SU-DHL-6 (cell line): ENCODE data around the gene TRAF6.

ENCODE experiments used
- H2AFZ ChIP-seq: fragments of 200-600 bp; sonication (generic); 2 replicates; pipeline ENCODE4 v1.6.1; 2014; ENCODE audit warnings: low read depth, mild to moderate bottlenecking, moderate library complexity, mixed read lengths, antibody characterized with exemption, low read length; ENCODE audit not compliant: severe bottlenecking
- H3F3A ChIP-seq: fragments of 200-600 bp; shearing (Covaris generic); 2 replicates; pipeline ENCODE4 v1.6.0; 2016; ENCODE audit warnings: antibody characterized with exemption, mild to moderate bottlenecking; ENCODE audit not compliant: insufficient read depth
- H3K27ac ChIP-seq: fragments of 200-600 bp; sonication (generic); 2 replicates; pipeline ENCODE4 v1.5.1; 2016; ENCODE audit warnings: low read depth, mild to moderate bottlenecking, low read length, moderate library complexity, mixed read lengths
- H3K27me3 ChIP-seq: fragments of 200-600 bp; sonication (generic), shearing (Covaris generic); 2 replicates; pipeline ENCODE4 v1.6.0; 2014; ENCODE audit warnings: mild to moderate bottlenecking, low read length
- H3K36me3 ChIP-seq: fragments of 200-600 bp; sonication (generic); 2 replicates; pipeline ENCODE4 v1.6.1; 2014; ENCODE audit warnings: mild to moderate bottlenecking, low read length, mixed read lengths
- H3K4me2 ChIP-seq: fragments of 300-600, 200-600 bp; shearing (Covaris generic), sonication (generic); 2 replicates; pipeline ENCODE4 v1.6.0; 2014; ENCODE audit warnings: low read length, low read depth, mild to moderate bottlenecking; ENCODE audit not compliant: poor library complexity, severe bottlenecking
- H3K4me3 ChIP-seq: fragments of 200-600 bp; sonication (generic); 2 replicates; pipeline ENCODE4 v1.5.1; 2014; ENCODE audit warnings: antibody characterized with exemption, low read length, mild to moderate bottlenecking, mixed read lengths; ENCODE audit not compliant: insufficient read depth, poor library complexity, severe bottlenecking
- H3K79me2 ChIP-seq: fragments of 200-600 bp; sonication (generic); 2 replicates; pipeline ENCODE4 v1.6.1; 2014; ENCODE audit warnings: mild to moderate bottlenecking, low read length, moderate library complexity; ENCODE audit not compliant: insufficient read depth
- H3K9ac ChIP-seq: fragments of 200-600 bp; sonication (generic); 2 replicates; pipeline ENCODE4 v1.7.0; 2014; ENCODE audit warnings: mild to moderate bottlenecking, low read length
- H3K9me2 ChIP-seq: fragments of 200-600 bp; sonication (generic); replicated peaks from 2 replicates; pipeline ENCODE4 v1.6.1; 2014; ENCODE audit warnings: low read length; ENCODE audit not compliant: insufficient read depth
- H3K9me3 ChIP-seq: fragments of 200-600 bp; sonication (generic); 2 replicates; pipeline ENCODE4 v1.6.1; 2014; ENCODE audit warnings: low read length, mixed read lengths; ENCODE audit not compliant: insufficient read depth
- H4K20me1 ChIP-seq: fragments of 200-600 bp; sonication (generic); 2 replicates; pipeline ENCODE4 v1.6.1; 2014; ENCODE audit warnings: low read depth, mild to moderate bottlenecking, antibody characterized with exemption, low read length, moderate library complexity, mixed read lengths
- EZH2phosphoT487 ChIP-seq: fragments of 200-600 bp; sonication (generic), shearing (Covaris generic); conservative IDR thresholded peaks from 2 replicates; pipeline ENCODE4 v1.6.1; 2018; ENCODE audit warnings: mild to moderate bottlenecking, antibody characterized with exemption, low read length, moderate library complexity, mixed read lengths
- TF ChIP-seq, protein P1 (sequence below): fragments of 200-600 bp; sonication (generic); IDR thresholded peaks from one replicate; pipeline ENCODE4 v1.5.1; 2017; ENCODE audit warnings: antibody characterized with exemption, mild to moderate bottlenecking, low read length, moderate library complexity; ENCODE audit not compliant: insufficient read depth, poor library complexity, severe bottlenecking

The TRAF6 gene

DNA sequence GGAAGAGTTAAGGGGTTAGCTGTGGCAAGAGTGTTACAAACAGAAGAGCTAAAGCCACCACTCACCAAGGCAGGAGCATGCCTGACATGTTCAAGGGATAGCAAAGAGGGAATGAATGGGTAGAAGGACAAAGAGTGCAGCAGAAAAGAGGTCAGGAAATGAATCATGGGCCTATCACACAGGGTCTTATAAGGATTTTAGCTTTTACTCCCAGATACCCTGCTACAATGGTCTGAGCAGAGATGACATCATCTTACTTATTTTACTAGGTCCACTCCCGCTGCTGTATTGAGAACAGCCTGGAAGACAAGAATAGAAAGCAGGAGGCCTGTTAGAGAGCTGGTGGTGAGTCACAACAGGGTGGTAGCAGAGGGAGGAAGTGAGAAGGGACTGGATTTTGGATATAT is 9.8 kb downstream of the TRAF6 start:
- H3K4me2 ChIP-seq = no peak overlapping the region
- no peak overlapping the region for H3K27ac ChIP-seq
- H3K9me3 ChIP-seq = no peaks in the 10 kb centered on the region
- H3K4me3 ChIP-seq = no peak overlapping the region
- H4K20me1 ChIP-seq = no peaks in the 10 kb centered on the region
- peaks cover 11% of the 10 kb centered on the region; the same call in 1 of the 2 replicates for H3K79me2 ChIP-seq
- TF ChIP-seq, protein P1, sequence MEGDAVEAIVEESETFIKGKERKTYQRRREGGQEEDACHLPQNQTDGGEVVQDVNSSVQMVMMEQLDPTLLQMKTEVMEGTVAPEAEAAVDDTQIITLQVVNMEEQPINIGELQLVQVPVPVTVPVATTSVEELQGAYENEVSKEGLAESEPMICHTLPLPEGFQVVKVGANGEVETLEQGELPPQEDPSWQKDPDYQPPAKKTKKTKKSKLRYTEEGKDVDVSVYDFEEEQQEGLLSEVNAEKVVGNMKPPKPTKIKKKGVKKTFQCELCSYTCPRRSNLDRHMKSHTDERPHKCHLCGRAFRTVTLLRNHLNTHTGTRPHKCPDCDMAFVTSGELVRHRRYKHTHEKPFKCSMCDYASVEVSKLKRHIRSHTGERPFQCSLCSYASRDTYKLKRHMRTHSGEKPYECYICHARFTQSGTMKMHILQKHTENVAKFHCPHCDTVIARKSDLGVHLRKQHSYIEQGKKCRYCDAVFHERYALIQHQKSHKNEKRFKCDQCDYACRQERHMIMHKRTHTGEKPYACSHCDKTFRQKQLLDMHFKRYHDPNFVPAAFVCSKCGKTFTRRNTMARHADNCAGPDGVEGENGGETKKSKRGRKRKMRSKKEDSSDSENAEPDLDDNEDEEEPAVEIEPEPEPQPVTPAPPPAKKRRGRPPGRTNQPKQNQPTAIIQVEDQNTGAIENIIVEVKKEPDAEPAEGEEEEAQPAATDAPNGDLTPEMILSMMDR = no peak
- no peak for TF ChIP-seq EZH2phosphoT487
- no peak overlapping the region for H3K9ac ChIP-seq
- H3K9me2 ChIP-seq = no peaks in the 10 kb centered on the region
- H3F3A ChIP-seq = no peaks in the 10 kb centered on the region
- no peaks in the 10 kb centered on the region for H3K27me3 ChIP-seq
- H2AFZ ChIP-seq = no peak overlapping the region
- H3K36me3 ChIP-seq = peaks cover 15% of the 10 kb centered on the region; the same call in 1 of the 2 replicates

GRCh38 chr11:36499315-36499714 is 10.8 kb downstream of the TRAF6 start:
- Histone ChIP-seq H3K9me2 (no peaks in the 10 kb centered on the region), H4K20me1 (no peaks in the 10 kb centered on the region), H3K79me2 (peaks cover 5% of the 10 kb centered on the region; the same call in 1 of the 2 replicates), H3K4me2 (no peak overlapping the region), H3K27ac (no peak overlapping the region), H3K9me3 (no peaks in the 10 kb centered on the region), H2AFZ (no peak overlapping the region), H3K36me3 (peaks cover 18% of the 10 kb centered on the region; the same call in 1 of the 2 replicates), H3K4me3 (no peak overlapping the region), H3K27me3 (no peaks in the 10 kb centered on the region), H3F3A (peaks cover 2% of the 10 kb centered on the region; the same call in 1 of the 2 replicates), H3K9ac (no peak overlapping the region)
- no peak for TF ChIP-seq EZH2phosphoT487
- TF ChIP-seq, protein P1 = no peak

- Histone ChIP-seq H3K9me3 (no peaks in the 10 kb centered on the region), H3K4me3 (no peak overlapping the region), H3K9me2 (no peaks in the 10 kb centered on the region), H3K36me3 (peaks cover 18% of the 10 kb centered on the region; the same call in 1 of the 2 replicates), H3K79me2 (peaks cover 4% of the 10 kb centered on the region; the same call in 1 of the 2 replicates), H3K27ac (no peak overlapping the region), H2AFZ (no peak overlapping the region), H3K27me3 (no peaks in the 10 kb centered on the region), H3K4me2 (no peak overlapping the region), H3F3A (peaks cover 5% of the 10 kb centered on the region; the same call in 1 of the 2 replicates), H4K20me1 (no peaks in the 10 kb centered on the region), H3K9ac (no peak overlapping the region)
- TF ChIP-seq EZH2phosphoT487 = no peak
- TF ChIP-seq, protein P1 = no peak
These were observed 11.4 kb downstream of the TRAF6 start for GRCh38 chr11:36498721-36499120.
